ENCODE data around the gene ABI1. TPM values are rescaled to one million over a fixed set of nuclear protein-coding genes. Genes with fewer than 3 reads are reported as not detected.

ABI1 gene
- total RNA-seq, 1 donor = 57.9 TPM

- no peak for TF ChIP-seq CTCF (IDR thresholded peaks at IDR 0.05; ENCODE audit: insufficient read depth, low read depth, low read length)
- no peak for DNase-seq (ENCODE audit: low read depth)
- no peak overlapping the region for H3K4me3 ChIP-seq (ENCODE audit: low read depth, low read length)
Observed at GRCh38 chr10:26804418-26805393, 56.1 kb downstream of the ABI1 start.

- no peak overlapping the region for H3K4me3 ChIP-seq (ENCODE audit: low read depth, low read length)
- DNase-seq (ENCODE audit: low read depth) = no peak
- no peak for TF ChIP-seq CTCF (IDR thresholded peaks at IDR 0.05; ENCODE audit: insufficient read depth, low read depth, low read length)
Observed at GRCh38 chr10:26803849-26804248, 56.9 kb downstream of the ABI1 start.

- H3K4me3 ChIP-seq (ENCODE audit: low read depth, low read length) = no peak overlapping the region
- TF ChIP-seq CTCF (IDR thresholded peaks at IDR 0.05; ENCODE audit: insufficient read depth, low read depth, low read length) = no peak
- DNase-seq (ENCODE audit: low read depth) = no peak
Observed at GRCh38 chr10:26802527-26802926, 58.2 kb downstream of the ABI1 start.

GRCh38 chr10:26801831-26802230, 58.9 kb downstream of the ABI1 start:
- no peak for DNase-seq (ENCODE audit: low read depth)
- TF ChIP-seq CTCF (IDR thresholded peaks at IDR 0.05; ENCODE audit: insufficient read depth, low read depth, low read length) = no peak
- no peak overlapping the region for H3K4me3 ChIP-seq (ENCODE audit: low read depth, low read length)

GRCh38 chr10:26801274-26801673, 59.5 kb downstream of the ABI1 start:
- no peak for DNase-seq (ENCODE audit: low read depth)
- TF ChIP-seq CTCF (IDR thresholded peaks at IDR 0.05; ENCODE audit: insufficient read depth, low read depth, low read length) = no peak

GRCh38 chr10:26800468-26800867, 60.3 kb downstream of the ABI1 start:
- TF ChIP-seq CTCF (IDR thresholded peaks at IDR 0.05; ENCODE audit: insufficient read depth, low read depth, low read length) = no peak
- no peak for DNase-seq (ENCODE audit: low read depth)
- no peak overlapping the region for H3K4me3 ChIP-seq (ENCODE audit: low read depth, low read length)

More at GRCh38 chr10:26801274-26801673, 59.5 kb downstream of the ABI1 start:
- no peak overlapping the region for H3K4me3 ChIP-seq (ENCODE audit: low read depth, low read length)
